ENCODE measurements around the gene PIGX. TPM values are rescaled to one million over a fixed set of nuclear protein-coding genes. Genes with fewer than 3 reads are reported as not detected.

Gene PIGX
- 10 to 100 TPM; 16.6 to 41.5 TPM for total RNA-seq

- ATAC-seq: peak; percentile 96
- 0 to 1% methylated on average over 3 to 50 of the region's 68 CpGs for WGBS, 2 donors
- DNase-seq: peak; percentile 83 to 87 (median 85)
- Histone ChIP-seq H3K36me3 (replicated peaks in 1 of 2; ENCODE audit: insufficient read depth in 1 of 2, low read depth in 2 of 2) (no peaks in the 10 kb centered on the region), H3K27me3 (no peaks in the 10 kb centered on the region), H3K9me3 (no peaks in the 10 kb centered on the region), H3K4me3 (peak within 1 kb of the TSS; percentile 41 to 60), H3K4me1 (peaks cover 17% of the 10 kb centered on the region), H3K27ac (peak within 1 kb of the TSS; percentile 84 to 91 (median 87))
- peak; percentile 56 to 69 (median 69) for TF ChIP-seq POLR2A (IDR thresholded peaks at IDR 0.05)
- peak in 2 of 7 experiments; percentile 7 to 44 for TF ChIP-seq CTCF (IDR thresholded peaks at IDR 0.05)
- intact Hi-C loops (cut with DNase I): no loop called here
These were observed at the start of gene PIGX, which contains the start of gene CEP19 for GRCh38 chr3:196711838-196712513. PIGX (plus strand) TSS chr3:196712377. CEP19 (minus strand) TSS chr3:196712250; CDS start chr3:196708657, 3,593 bp downstream.

GRCh38 chr3:196662711-196663571, 49.2 kb upstream of the PIGX start:
- TF ChIP-seq CTCF (IDR thresholded peaks at IDR 0.05) (no peak), POLR2A (IDR thresholded peaks at IDR 0.05) (no peak)
- no peaks in the 10 kb centered on the region for H3K36me3 ChIP-seq (replicated peaks in 1 of 2; ENCODE audit: insufficient read depth in 1 of 2, low read depth in 2 of 2)
- WGBS, 2 donors: 57 to 67% methylated on average over 14 to 15 of the region's 15 CpGs
- intact Hi-C loops (cut with DNase I): no loop called here
- H3K27me3 ChIP-seq: no peaks in the 10 kb centered on the region
- peaks cover 9% of the 10 kb centered on the region for H3K4me1 ChIP-seq
- no peak overlapping the region for H3K27ac ChIP-seq
- H3K9me3 ChIP-seq: no peaks in the 10 kb centered on the region
- DNase-seq (no peak), ATAC-seq (no peak)
- no peak overlapping the region for H3K4me3 ChIP-seq

GRCh38 chr3:196666001-196666867, 45.9 kb upstream of the PIGX start:
- H3K36me3 ChIP-seq (replicated peaks in 1 of 2; ENCODE audit: insufficient read depth in 1 of 2, low read depth in 2 of 2): no peaks in the 10 kb centered on the region
- no peaks in the 10 kb centered on the region for H3K27me3 ChIP-seq
- no peaks in the 10 kb centered on the region for H3K9me3 ChIP-seq
- DNase-seq (no peak), ATAC-seq (no peak)
- no peaks in the 10 kb centered on the region for H3K4me1 ChIP-seq
- TF ChIP-seq POLR2A (IDR thresholded peaks at IDR 0.05) (no peak), CTCF (IDR thresholded peaks at IDR 0.05) (no peak)
- intact Hi-C loops (cut with DNase I): no loop called here
- no peak overlapping the region for H3K27ac ChIP-seq
- WGBS, 2 donors: 36 to 37% methylated on average over 23 of the region's 23 CpGs
- H3K4me3 ChIP-seq: no peak overlapping the region

- TF ChIP-seq CTCF (IDR thresholded peaks at IDR 0.05): no peak
- no peak overlapping the region for H3K4me3 ChIP-seq
- no peaks in the 10 kb centered on the region for H3K36me3 ChIP-seq (replicated peaks in 1 of 2; ENCODE audit: insufficient read depth in 1 of 2, low read depth in 2 of 2)
- no peak for DNase-seq
- 76 to 80% methylated on average over 13 to 14 of the region's 14 CpGs for WGBS, 2 donors
- intact Hi-C loops (cut with DNase I): no loop called here
- H3K9me3 ChIP-seq: no peaks in the 10 kb centered on the region
- no peaks in the 10 kb centered on the region for H3K27me3 ChIP-seq
- no peak overlapping the region for H3K27ac ChIP-seq
- ATAC-seq: no peak
- no peaks in the 10 kb centered on the region for H3K4me1 ChIP-seq
These were observed 44.9 kb upstream of the PIGX start for GRCh38 chr3:196667056-196667825.

All from body of pancreas (tissue), 4 donors.